ENCODE measurements around the gene LMNA.
"Not testable (repeated sequence)": the region's sequence is repeated elsewhere in the genome, so short reads cannot be mapped to it uniquely, and the experiment has no call there.

The LMNA gene

GRCh38 chr1:156114101-156114918 is at the start of gene LMNA:
TSS of gene LMNA (plus strand) at chr1:156114711. CDS start at chr1:156114919, 208 bp downstream.
- DNase-seq: peak; percentile 55

- DNase-seq: no peak
These were observed 49.3 kb upstream of the LMNA start for GRCh38 chr1:156065212-156065611.

GRCh38 chr1:156065871-156066270 is 48.6 kb upstream of the LMNA start:
- DNase-seq: no peak

- DNase-seq: no peak
These were observed 47.2 kb upstream of the LMNA start for GRCh38 chr1:156067262-156067661.

- no peak for DNase-seq
These were observed 44.7 kb upstream of the LMNA start for GRCh38 chr1:156069490-156070455.

GRCh38 chr1:156070548-156070947 is 44.0 kb upstream of the LMNA start:
- DNase-seq: no peak

DNA sequence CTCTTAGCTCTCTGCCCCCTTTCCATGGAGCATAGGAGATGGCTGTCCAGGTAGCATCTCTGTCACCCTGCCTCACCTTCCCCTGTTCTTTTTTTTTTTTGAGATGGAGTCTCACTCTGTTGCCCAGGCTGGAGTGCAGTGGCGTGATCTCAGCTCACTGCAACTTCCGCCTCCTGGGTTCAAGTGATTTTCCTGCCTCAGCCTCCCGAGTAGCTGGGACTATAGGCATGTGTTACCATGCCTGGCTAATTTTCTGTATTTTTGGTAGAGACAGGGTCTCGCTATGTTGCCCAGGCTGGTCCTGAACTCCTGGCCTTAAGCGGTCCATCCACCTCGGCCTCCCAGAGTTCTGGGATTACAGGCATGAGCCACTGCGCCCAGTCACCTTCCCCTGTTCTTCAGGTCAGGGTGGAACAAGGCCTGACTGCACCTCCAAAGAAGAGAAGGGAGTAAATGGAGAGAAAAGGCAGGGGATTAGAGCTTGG is 43.1 kb upstream of the LMNA start:
- not testable (repeated sequence) for DNase-seq

GRCh38 chr1:156072251-156072650 is 42.3 kb upstream of the LMNA start:
- no peak for DNase-seq

DNA sequence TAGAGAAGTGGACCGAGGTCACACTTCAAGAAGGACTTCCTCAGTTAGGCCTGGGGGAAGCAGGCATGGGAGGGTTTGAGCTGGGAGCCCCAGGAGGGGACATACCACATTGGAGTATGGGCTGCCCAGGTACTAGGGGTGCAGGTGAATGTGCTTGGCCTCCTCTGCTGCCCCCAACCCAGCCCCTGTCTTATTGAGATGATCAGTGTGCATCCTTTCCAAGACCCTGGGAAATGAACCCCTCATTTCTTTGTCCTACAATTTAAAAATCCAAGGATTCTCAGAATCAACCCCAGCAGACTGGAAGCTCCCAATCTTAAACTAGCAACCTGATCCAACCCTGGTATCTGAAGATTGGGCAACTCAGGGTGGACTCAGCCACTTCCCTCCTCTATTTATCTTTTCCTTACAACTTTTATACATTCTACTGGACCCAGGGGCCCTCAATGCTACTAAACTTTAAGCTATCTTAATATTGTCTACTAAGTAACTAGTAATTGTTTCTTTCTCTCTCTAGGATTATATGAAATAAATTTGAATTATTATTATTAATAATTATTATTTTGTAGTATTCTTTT is 41.3 kb upstream of the LMNA start:
- no peak for DNase-seq

GRCh38 chr1:156073740-156074139 is 40.8 kb upstream of the LMNA start:
- DNase-seq: no peak

- no peak for DNase-seq
These were observed 39.9 kb upstream of the LMNA start for GRCh38 chr1:156074661-156075060.

- DNase-seq: no peak
These were observed 39.3 kb upstream of the LMNA start for GRCh38 chr1:156075162-156075561.

GRCh38 chr1:156075775-156076204 is 38.7 kb upstream of the LMNA start:
- no peak for DNase-seq

DNA sequence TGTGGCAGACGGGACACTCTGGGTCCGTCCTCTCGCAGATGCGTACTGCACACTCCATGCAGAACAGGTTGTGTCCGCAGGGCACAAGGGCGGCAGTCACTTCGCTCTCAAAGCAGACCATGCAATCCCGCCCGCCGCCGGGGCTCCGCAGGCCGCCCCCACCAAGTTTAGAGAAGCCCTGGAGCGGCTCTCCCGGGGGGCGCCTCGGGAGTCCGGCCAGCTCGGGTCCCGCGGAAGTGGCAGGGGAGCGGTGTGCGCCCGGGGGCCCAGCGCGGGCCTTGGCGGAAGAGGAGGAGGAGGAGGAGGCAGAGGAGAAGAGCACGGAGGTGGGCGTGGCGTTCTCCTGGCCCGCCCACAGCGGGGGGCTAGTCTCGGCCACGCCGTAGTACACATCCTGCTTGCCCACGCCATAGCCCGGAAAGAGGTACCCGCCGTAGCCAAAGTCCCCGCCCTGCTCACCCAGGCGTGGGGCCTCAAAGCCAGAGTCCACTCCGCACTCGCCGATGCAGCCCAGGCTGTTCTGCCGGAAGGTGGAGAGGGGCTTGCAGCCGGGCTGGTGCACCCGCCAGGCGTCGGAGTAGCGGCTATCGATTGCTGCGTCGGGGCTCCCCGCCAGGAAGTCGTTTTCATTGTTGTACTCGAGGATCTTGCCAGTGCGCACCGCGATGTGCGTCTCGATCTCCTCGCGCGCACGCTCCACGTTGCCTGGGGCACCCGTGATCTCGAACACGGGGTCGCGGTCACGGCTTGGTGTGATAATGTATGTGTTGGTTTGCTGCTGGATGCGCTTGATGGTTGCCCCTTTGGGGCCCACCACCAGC is 37.7 kb upstream of the LMNA start:
- DNase-seq: no peak

- no peak for DNase-seq
These were observed 37.1 kb upstream of the LMNA start for GRCh38 chr1:156077430-156077760.

GRCh38 chr1:156078728-156079127 is 35.8 kb upstream of the LMNA start:
- DNase-seq: no peak

- DNase-seq: no peak
These were observed 34.7 kb upstream of the LMNA start for GRCh38 chr1:156079762-156080161.

DNA sequence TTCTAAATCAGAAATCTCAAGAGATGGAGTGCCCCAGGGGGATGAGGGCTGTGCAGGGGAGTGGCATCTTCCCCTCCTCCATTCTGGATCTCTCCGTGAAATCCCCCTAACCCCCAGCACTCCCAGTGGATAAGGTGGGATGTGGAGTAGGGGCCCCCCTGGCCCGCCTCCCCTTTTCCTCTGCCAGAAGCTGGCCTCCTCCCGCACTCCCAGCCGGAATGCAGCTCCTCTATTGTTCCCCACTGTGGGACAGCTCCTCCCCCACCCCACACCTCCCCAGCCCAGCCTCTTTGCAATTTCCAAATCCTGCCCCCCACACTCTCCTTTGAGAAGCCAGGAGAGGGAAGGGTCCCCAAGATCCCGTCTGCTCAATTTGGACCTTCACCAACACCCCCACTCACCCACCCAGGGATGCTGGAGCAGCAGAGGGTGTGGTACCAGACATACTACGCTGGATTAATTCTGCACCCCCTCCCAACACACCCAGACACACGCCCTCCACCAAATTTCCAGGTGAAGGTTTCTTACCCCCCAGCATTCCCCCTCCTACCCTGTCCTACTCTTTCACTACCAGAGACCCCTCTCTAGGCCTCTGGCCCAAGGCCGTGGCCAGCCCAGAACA is 34.2 kb upstream of the LMNA start:
- DNase-seq: no peak

DNA sequence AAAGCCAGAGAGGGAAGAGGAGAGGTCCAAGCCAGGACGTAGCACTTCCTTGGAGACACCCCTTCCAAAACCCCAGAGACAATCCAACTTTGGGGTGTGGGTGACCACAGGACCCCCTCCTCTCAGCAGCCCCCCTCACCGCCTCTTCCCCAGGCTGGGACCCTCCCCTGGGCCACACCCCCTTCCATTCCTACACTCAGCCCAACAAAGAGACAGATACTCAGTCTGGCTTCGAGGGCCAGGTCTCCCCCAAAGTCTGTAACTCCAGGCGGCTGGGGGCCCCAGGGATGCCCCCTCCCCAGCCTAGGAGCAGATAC is 33.7 kb upstream of the LMNA start:
- DNase-seq: no peak

DNA sequence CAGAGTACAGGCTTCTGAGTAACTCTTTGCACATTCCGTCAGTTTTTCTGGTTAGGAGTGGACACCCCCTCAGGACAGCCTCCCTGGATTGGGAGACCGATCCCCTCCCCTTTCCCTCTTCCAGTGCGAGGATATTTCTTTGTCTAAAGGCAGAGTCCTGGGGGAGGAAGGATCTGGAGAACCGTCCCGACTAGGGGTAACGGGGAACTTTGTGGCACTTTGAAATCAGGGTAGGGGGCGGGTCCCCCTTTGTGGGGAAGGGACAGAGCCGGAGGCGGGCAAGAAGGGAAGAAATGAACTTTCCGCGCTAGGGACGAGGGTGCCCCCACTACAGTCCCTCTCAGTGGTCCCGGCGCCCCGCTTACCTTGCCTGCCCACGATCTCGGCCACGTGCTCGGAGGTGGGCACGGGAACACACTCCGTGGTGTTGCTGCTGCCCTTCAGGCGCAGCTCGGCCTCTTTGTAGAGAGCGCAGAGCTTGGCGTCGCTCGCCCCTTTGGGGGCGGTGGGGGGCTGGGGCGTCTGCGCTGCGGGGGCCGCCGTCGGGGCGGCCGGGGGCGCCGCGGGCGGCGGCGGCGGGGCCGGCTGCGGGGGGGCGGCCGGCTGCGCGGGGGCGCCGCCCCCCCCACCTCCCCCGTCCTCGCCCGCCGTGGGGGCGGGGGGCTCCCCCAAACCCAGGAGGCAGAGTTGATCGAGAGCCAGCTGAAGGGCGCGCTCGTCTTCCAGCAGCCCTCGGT is 33.2 kb upstream of the LMNA start:
- DNase-seq: no peak

DNA sequence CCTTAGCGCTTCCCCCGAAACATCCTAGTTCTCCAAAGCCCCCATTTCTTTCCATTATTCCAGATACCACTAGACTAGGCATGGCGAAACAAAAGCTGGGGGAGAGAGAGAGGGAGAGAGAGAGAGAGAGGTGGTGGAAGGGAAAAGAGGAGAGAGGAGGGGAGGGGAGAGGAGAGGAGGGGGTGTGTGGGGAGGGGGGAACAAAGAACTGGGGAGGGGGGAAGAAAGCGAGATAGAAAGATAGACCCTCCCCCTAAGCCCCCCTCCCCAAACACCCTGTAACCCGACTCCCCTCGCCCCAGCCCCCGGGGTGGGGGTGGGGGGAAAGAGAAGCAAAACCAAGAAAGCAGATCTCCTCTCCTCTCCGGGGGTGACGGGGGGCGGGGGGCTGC is 32.6 kb upstream of the LMNA start:
- DNase-seq: no peak
